Neural cell (in vitro differentiated cells): ENCODE measurements around the gene LRP5. TPM values are rescaled to one million over a fixed set of nuclear protein-coding genes. Genes with fewer than 3 reads are reported as not detected.

Source experiments
- H2AFZ ChIP-seq: fragments of 200-600, 300-800 bp; sonication (generic), shearing (Covaris generic); 2 replicates; pipeline ENCODE4 v1.6.0; 2014; ENCODE audit warnings: low read depth, mild to moderate bottlenecking, antibody characterized with exemption, low read length, moderate library complexity
- H3F3A ChIP-seq: fragments of 200-600 bp; shearing (Covaris generic); 2 replicates; pipeline ENCODE4 v1.6.1; 2016; ENCODE audit warnings: mild to moderate bottlenecking, moderate library complexity, mixed read lengths, antibody characterized with exemption, low read length; ENCODE audit not compliant: insufficient read depth, poor library complexity, severe bottlenecking
- H3K27ac ChIP-seq: fragments of 200-600, 300-800 bp; sonication (generic), shearing (Covaris generic); 2 replicates; pipeline ENCODE4 v1.5.1; 2014; ENCODE audit warnings: mild to moderate bottlenecking, low read length, moderate library complexity
- H3K27me3 ChIP-seq: fragments of 300-800, 200-600 bp; sonication (generic), shearing (Covaris generic); 2 replicates; pipeline ENCODE4 v1.6.0; 2014; ENCODE audit warnings: mild to moderate bottlenecking, low read depth, low read length, moderate library complexity; ENCODE audit not compliant: insufficient read depth
- H3K36me3 ChIP-seq: fragments of 300-800, 200-600 bp; sonication (generic), shearing (Covaris generic); 2 replicates; pipeline ENCODE4 v1.5.1; 2014; ENCODE audit warnings: mild to moderate bottlenecking, antibody characterized with exemption, low read length, moderate library complexity; ENCODE audit not compliant: insufficient read depth
- H3K4me2 ChIP-seq: fragments of 300-800, 200-600 bp; sonication (generic), shearing (Covaris generic); 2 replicates; pipeline ENCODE4 v1.6.0; 2014; ENCODE audit warnings: mild to moderate bottlenecking, low read length
- H3K4me3 ChIP-seq: fragments of 300-800, 200-600 bp; sonication (generic), shearing (Covaris generic); 2 replicates; pipeline ENCODE4 v1.5.1; 2014; ENCODE audit warnings: mild to moderate bottlenecking, low read length, moderate library complexity
- H3K79me2 ChIP-seq: fragments of 200-600 bp; shearing (Covaris generic); replicated peaks from 2 replicates; pipeline ENCODE4 v1.6.0; 2014; ENCODE audit warnings: mild to moderate bottlenecking, low read length, moderate library complexity; ENCODE audit not compliant: insufficient read depth
- H3K9ac ChIP-seq: fragments of 300-800, 200-600 bp; sonication (generic), shearing (Covaris generic); 2 replicates; pipeline ENCODE4 v1.6.1; 2016; ENCODE audit warnings: mild to moderate bottlenecking, low read length, mixed read lengths
- H3K9me2 ChIP-seq: fragments of 200-600 bp; shearing (Covaris generic); 2 replicates; pipeline ENCODE4 v1.6.1; 2016; ENCODE audit warnings: mild to moderate bottlenecking, low read length, mixed read lengths; ENCODE audit not compliant: insufficient read depth
- H3K9me3 ChIP-seq: fragments of 200-600, 300-800 bp; sonication (generic), shearing (Covaris generic); 2 replicates; pipeline ENCODE4 v1.6.1; 2016; ENCODE audit warnings: mild to moderate bottlenecking, mixed run types, low read length, moderate library complexity, mixed read lengths
- H4K20me1 ChIP-seq: fragments of 200-600 bp; shearing (Covaris generic); 2 replicates; pipeline ENCODE4 v1.6.1; 2016; ENCODE audit warnings: mild to moderate bottlenecking, mixed run types; ENCODE audit not compliant: insufficient read depth
- CTCF ChIP-seq: fragments of 450-650 bp; IDR thresholded peaks from 2 replicates; pipeline ENCODE4 v1.5.1; 2014; ENCODE audit warnings: antibody characterized with exemption, mild to moderate bottlenecking, moderate library complexity; ENCODE audit not compliant: poor library complexity, severe bottlenecking
- EP300 ChIP-seq: fragments of 450-650 bp; conservative IDR thresholded peaks from 2 replicates; pipeline ENCODE4 v1.6.1; 2014; ENCODE audit warnings: antibody characterized with exemption, mild to moderate bottlenecking, moderate library complexity; ENCODE audit not compliant: poor library complexity, severe bottlenecking
- EZH2 ChIP-seq: fragments of 200-600, 300-800 bp; shearing (Covaris generic), sonication (generic); IDR thresholded peaks from 2 replicates; pipeline ENCODE4 v1.6.1; 2014; ENCODE audit warnings: antibody characterized with exemption, low read length, borderline replicate concordance, mild to moderate bottlenecking; ENCODE audit not compliant: insufficient read depth, poor library complexity, severe bottlenecking
- MXI1 ChIP-seq: fragments of 450-650 bp; conservative IDR thresholded peaks from 2 replicates; pipeline ENCODE4 v1.6.1; 2014; ENCODE audit warnings: antibody characterized with exemption, mild to moderate bottlenecking; ENCODE audit not compliant: poor library complexity, severe bottlenecking
- POLR2AphosphoS5 ChIP-seq: IDR thresholded peaks from 2 replicates; pipeline ENCODE4 v1.6.1; 2012
- RAD21 ChIP-seq: fragments of 450-650 bp; conservative IDR thresholded peaks from 2 replicates; pipeline ENCODE4 v1.6.1; 2014; ENCODE audit warnings: antibody characterized with exemption, mild to moderate bottlenecking, moderate library complexity
- REST ChIP-seq: IDR thresholded peaks from 2 replicates; pipeline ENCODE4 v1.6.1; 2012; ENCODE audit warnings: borderline replicate concordance
- SMC3 ChIP-seq: fragments of 450-650 bp; conservative IDR thresholded peaks from 2 replicates; pipeline ENCODE4 v1.6.1; 2014; ENCODE audit warnings: antibody characterized with exemption, mild to moderate bottlenecking, moderate library complexity; ENCODE audit not compliant: poor library complexity
- TAF1 ChIP-seq: IDR thresholded peaks from 2 replicates; pipeline ENCODE4 v1.6.1; 2012; ENCODE audit warnings: low read depth
- polyA plus RNA-seq: library from polyadenylated mRNA; depleted of rRNA; stranded (reverse); fragments of >200 nt; gene quantifications from 2 replicates; pipeline ENCODE4 v1.2.3, GENCODE V29; 2014

Gene LRP5
- polyA plus RNA-seq, 1 donor from 2014 or later = 3.0 TPM

- H3K36me3 ChIP-seq = no peaks in the 10 kb centered on the region
- no peak overlapping the region for H2AFZ ChIP-seq
- H3F3A ChIP-seq = no peaks in the 10 kb centered on the region
- no peaks in the 10 kb centered on the region for H3K27me3 ChIP-seq
- TF ChIP-seq RAD21 (no peak), REST (no peak), SMC3 (no peak), EZH2 (no peak), MXI1 (no peak), EP300 (no peak), TAF1 (no peak), POLR2AphosphoS5 (no peak), CTCF (no peak)
- H3K9me3 ChIP-seq = no peaks in the 10 kb centered on the region
- no peak overlapping the region for H3K9ac ChIP-seq
- H3K9me2 ChIP-seq = no peaks in the 10 kb centered on the region
- no peaks in the 10 kb centered on the region for H4K20me1 ChIP-seq
- no peak overlapping the region for H3K27ac ChIP-seq
- H3K79me2 ChIP-seq = no peaks in the 10 kb centered on the region
- no peak overlapping the region for H3K4me2 ChIP-seq
- no peak overlapping the region for H3K4me3 ChIP-seq
These were observed 69.3 kb downstream of the LRP5 start for GRCh38 chr11:68381716-68382115.

GRCh38 chr11:68382358-68382998, 70.1 kb downstream of the LRP5 start:
- Histone ChIP-seq H3K4me3 (no peak overlapping the region), H3K79me2 (no peaks in the 10 kb centered on the region), H3K9ac (no peak overlapping the region), H3K4me2 (no peak overlapping the region), H3K9me2 (no peaks in the 10 kb centered on the region), H4K20me1 (no peaks in the 10 kb centered on the region), H3K36me3 (no peaks in the 10 kb centered on the region), H2AFZ (no peak overlapping the region), H3K27me3 (no peaks in the 10 kb centered on the region), H3K9me3 (no peaks in the 10 kb centered on the region), H3F3A (no peaks in the 10 kb centered on the region), H3K27ac (no peak overlapping the region)
- TF ChIP-seq RAD21 = no peak
- no peak for TF ChIP-seq EZH2
- no peak for TF ChIP-seq CTCF
- no peak for TF ChIP-seq SMC3
- no peak for TF ChIP-seq TAF1
- no peak for TF ChIP-seq MXI1
- no peak for TF ChIP-seq REST
- TF ChIP-seq POLR2AphosphoS5 = no peak
- no peak for TF ChIP-seq EP300
